Breast epithelium (tissue), 4 donors: ENCODE results near the gene ZMYND10. TPM values are rescaled to one million over a fixed set of nuclear protein-coding genes. Genes with fewer than 3 reads are reported as not detected.

Experiments used
- DNase-seq, 2 donors: peaks; one replicate each; pipeline ENCODE4 v3.0.0-alpha.2; 2019; ENCODE audit warnings: low spot score in 2 of 2
- H3K27ac ChIP-seq, 2 donors: fragments of 200-600 bp; sonication (generic) in 1 of 2; one replicate each; pipeline ENCODE4 v1.5.1; 2016 to 2019; ENCODE audit warnings: mild to moderate bottlenecking in 1 of 2
- H3K27me3 ChIP-seq, 2 donors: fragments of 200-600 bp; sonication (generic) in 1 of 2; one replicate each; pipeline versions ENCODE4 v1.5.1 to v1.6.0; 2017 to 2019; ENCODE audit warnings: control low read depth in 1 of 2, mild to moderate bottlenecking in 1 of 2
- H3K36me3 ChIP-seq: fragments of 200-600 bp; one replicate; pipeline ENCODE4 v1.5.1; 2019
- H3K4me1 ChIP-seq, 2 donors: fragments of 200-600 bp; sonication (generic); one replicate each; pipeline ENCODE4 v1.5.1; 2016 to 2019; ENCODE audit warnings: control low read depth in 1 of 2
- H3K4me3 ChIP-seq, 3 donors: fragments of 200-600 bp; sonication (generic); 1 replicate in 2 of 3; 2 replicates in 1 of 3; pipeline ENCODE4 v1.5.1; 2016 to 2019; ENCODE audit warnings: mild to moderate bottlenecking in 3 of 3, moderate library complexity in 2 of 3
- H3K9me3 ChIP-seq, 2 donors: fragments of 200-600 bp; sonication (generic) in 1 of 2; one replicate each; pipeline ENCODE4 v1.5.1; 2016 to 2019; ENCODE audit warnings: control low read depth in 1 of 2
- POLR2A ChIP-seq: fragments of 450-650 bp; IDR thresholded peaks from one replicate; pipeline ENCODE4 v1.6.1; 2016; ENCODE audit warnings: antibody characterized with exemption, mild to moderate bottlenecking, moderate library complexity
- POLR2AphosphoS5 ChIP-seq, 3 donors: sonication (generic); formaldehyde crosslinking; IDR thresholded peaks; one replicate each; pipeline ENCODE4 v1.6.1; 2017; ENCODE audit warnings: antibody characterized with exemption in 3 of 3
- intact Hi-C: fragments of 100-400 bp; cut with DNase I; formaldehyde crosslinking; loops from one replicate; pipeline ENCODE4 v1.15.1; 2023; ENCODE audit warnings: low total_unique reads
- total RNA-seq, 3 donors: library from RNA; depleted of rRNA; stranded (reverse); fragments of >200 nt; gene quantifications; one replicate each; pipeline ENCODE4 v1.1.0, GENCODE V29; 2016
- TF ChIP-seq, protein P1 (sequence below), 3 donors: fragments of 450-650 bp; IDR thresholded peaks; one replicate each; pipeline ENCODE4 v1.5.1; 2016 to 2017; ENCODE audit warnings: antibody characterized with exemption in 3 of 3, mild to moderate bottlenecking in 3 of 3, moderate library complexity in 3 of 3

ZMYND10 gene
- total RNA-seq, 3 donors from 2014 or later: 0.32 to 2.6 (median 1.9) TPM

DNA sequence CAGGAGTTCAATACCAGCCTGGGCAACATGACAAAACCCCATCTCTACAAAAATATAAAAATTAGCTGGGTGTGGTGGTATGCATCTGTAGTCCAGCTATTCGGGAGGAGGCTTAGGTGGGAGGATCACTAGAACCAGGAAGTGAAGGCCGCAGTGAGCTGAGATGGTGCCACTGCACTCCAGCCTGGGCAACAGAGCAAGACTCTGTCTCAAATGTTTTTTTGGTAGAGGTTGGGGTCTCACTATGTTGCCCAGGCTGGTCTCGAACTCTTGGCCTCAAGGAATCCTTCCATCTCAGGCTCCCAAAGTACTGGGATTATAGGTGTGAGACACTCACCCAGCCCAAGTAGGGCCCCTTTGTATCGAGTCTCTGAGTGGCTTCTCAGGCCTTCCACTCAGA, 51.4 kb downstream of the ZMYND10 start:
- no peaks in the 10 kb centered on the region for H3K27me3 ChIP-seq
- DNase-seq: no peak
- no peaks in the 10 kb centered on the region for H3K9me3 ChIP-seq
- H3K36me3 ChIP-seq: no peaks in the 10 kb centered on the region
- TF ChIP-seq, protein P1, sequence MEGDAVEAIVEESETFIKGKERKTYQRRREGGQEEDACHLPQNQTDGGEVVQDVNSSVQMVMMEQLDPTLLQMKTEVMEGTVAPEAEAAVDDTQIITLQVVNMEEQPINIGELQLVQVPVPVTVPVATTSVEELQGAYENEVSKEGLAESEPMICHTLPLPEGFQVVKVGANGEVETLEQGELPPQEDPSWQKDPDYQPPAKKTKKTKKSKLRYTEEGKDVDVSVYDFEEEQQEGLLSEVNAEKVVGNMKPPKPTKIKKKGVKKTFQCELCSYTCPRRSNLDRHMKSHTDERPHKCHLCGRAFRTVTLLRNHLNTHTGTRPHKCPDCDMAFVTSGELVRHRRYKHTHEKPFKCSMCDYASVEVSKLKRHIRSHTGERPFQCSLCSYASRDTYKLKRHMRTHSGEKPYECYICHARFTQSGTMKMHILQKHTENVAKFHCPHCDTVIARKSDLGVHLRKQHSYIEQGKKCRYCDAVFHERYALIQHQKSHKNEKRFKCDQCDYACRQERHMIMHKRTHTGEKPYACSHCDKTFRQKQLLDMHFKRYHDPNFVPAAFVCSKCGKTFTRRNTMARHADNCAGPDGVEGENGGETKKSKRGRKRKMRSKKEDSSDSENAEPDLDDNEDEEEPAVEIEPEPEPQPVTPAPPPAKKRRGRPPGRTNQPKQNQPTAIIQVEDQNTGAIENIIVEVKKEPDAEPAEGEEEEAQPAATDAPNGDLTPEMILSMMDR (IDR thresholded peaks at IDR 0.05): no peak
- TF ChIP-seq POLR2AphosphoS5 (IDR thresholded peaks at IDR 0.05) (no peak), POLR2A (no peak)
- no peak overlapping the region for H3K27ac ChIP-seq
- intact Hi-C loops: no loop called here
- peaks cover 5 to 16% of the 10 kb centered on the region in 2 donors for H3K4me1 ChIP-seq
- no peak overlapping the region for H3K4me3 ChIP-seq

DNA sequence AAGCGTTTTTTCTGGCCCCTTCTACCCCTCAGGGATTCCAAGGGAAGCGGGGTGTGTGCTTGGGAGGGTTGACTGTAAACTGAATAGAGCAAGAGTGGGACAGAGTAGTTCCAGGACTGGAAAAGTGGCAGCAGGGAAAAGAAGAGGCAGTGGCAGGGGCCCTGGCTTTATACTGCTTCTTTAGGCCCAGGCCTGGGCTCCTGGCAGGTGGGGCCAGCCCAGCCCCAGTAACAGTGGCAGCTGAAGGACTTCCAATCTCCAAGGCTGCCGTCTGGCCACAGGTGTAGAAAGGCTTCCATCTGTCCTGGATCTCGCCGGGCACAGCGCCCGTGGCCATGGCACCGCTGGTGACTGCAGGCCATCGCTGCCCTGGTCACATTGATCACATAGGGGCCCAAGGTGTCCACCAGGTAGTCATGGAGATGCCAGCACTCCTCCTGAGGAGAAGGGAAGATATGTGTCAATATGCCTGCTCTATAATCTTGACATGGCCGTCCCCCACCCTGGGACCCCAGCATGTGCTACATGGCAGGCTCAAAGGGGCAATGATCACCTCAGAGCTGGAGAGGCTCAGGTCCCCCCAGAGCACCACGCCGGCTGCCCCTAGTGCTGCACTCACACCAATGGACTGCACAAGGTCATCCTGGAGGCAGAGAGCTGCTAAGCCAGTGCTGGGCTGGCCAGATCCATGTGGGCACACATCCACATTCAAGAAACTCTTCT, 52.3 kb downstream of the ZMYND10 start:
- H3K4me3 ChIP-seq: peak overlapping the region in 2 of 3 donors; percentile 96 to 98
- TF ChIP-seq POLR2A (no peak), POLR2AphosphoS5 (IDR thresholded peaks at IDR 0.05) (no peak)
- TF ChIP-seq, protein P1 (IDR thresholded peaks at IDR 0.05): no peak
- intact Hi-C loops: no loop called here
- peaks cover 5 to 11% of the 10 kb centered on the region in 2 donors for H3K4me1 ChIP-seq
- no peaks in the 10 kb centered on the region for H3K9me3 ChIP-seq
- peak overlapping the region; percentile 92 to 96 for H3K27ac ChIP-seq
- no peak for DNase-seq
- H3K36me3 ChIP-seq: no peaks in the 10 kb centered on the region
- no peaks in the 10 kb centered on the region for H3K27me3 ChIP-seq

DNA sequence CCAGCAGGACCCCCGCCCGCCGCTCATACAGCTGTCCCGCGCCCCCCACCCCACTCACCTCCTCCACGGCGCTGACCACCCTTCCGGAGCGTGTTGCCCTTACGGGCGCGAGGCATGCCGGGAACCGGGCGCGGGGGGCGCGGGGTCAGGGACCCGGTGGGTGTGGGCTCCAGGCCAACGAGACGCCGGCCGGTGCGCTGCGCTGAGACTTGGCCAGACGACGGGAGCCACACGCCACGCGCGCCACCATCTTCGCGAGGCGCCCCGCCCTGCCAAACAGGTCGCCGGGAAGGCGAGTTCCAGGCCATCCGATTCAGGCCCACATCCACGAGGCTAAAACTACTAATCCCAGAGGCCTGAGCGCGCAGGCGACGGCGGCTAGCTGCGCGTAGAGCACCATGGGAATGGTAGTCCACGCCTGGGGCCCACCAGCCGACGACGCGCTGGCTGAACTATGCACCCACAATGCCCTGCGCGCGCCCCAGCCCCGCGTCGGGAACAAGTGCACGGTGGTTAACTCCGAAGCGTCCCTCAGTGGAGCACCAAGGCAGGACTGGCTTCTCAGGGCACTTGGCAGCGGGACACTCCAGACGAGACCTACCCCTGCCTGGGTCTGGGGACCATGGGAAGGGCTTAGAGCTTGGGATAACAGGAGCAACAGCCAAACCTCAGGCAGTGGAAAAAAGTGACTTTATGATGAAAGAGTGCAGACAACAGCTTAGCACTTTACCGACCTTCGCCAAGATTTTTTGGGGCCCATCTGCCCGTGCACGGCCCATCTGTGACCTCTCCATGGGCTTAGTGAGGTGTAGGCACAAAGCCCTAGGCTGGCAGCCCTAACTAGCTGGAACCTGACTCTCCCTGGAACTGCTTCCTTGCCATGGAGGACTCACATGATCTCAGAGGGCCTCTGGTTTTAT, 53.1 kb downstream of the ZMYND10 start, which contains the start of gene IFRD2:
Gene IFRD2 (minus strand): TSS at position 271 of the 920 bp plus-strand sequence. CDS start 155 bp downstream, at position 116.
- H3K27me3 ChIP-seq: no peaks in the 10 kb centered on the region
- H3K4me3 ChIP-seq: peak within 1 kb of the TSS; percentile 96 to 99 (median 98)
- H3K9me3 ChIP-seq: no peaks in the 10 kb centered on the region
- peaks cover 5% of the 10 kb centered on the region in 2 donors for H3K4me1 ChIP-seq
- intact Hi-C loops: no loop called here
- H3K27ac ChIP-seq: peak within 1 kb of the TSS; percentile 92 to 96
- DNase-seq: peak; percentile 96 to 97
- H3K36me3 ChIP-seq: no peaks in the 10 kb centered on the region
- TF ChIP-seq, protein P1 (IDR thresholded peaks at IDR 0.05): no peak
- peak; percentile 66 to 94 (median 90) for TF ChIP-seq POLR2AphosphoS5 (IDR thresholded peaks at IDR 0.05)
- TF ChIP-seq POLR2A: peak; percentile 53

Other genes with a start within 250 kb of the ZMYND10 start
- gene SEMA3F, start 190.4 kb downstream of the ZMYND10 start, total RNA-seq: 10 to 100 TPM in 2 of 3 donors, 1 to 10 TPM in 1; 7.7 to 49.8 (median 26.9) TPM
- not detected for gene GNAT1, start 154.1 kb downstream of the ZMYND10 start, total RNA-seq
- gene SLC38A3, start 140.5 kb downstream of the ZMYND10 start, total RNA-seq: 1 to 10 TPM in 1 of 3 donors, under 1 TPM in 1, not detected in 1; 0.98 to 2.5 TPM
- 100 to 1,000 TPM in 2 of 3 donors, 10 to 100 TPM in 1; 95.3 to 232 (median 162) TPM for gene GNAI2, start 109.5 kb downstream of the ZMYND10 start, total RNA-seq
- gene SEMA3B, start 76.6 kb downstream of the ZMYND10 start, total RNA-seq: 10 to 100 TPM; 10.1 to 17.6 (median 11.1) TPM
- not detected for gene LSMEM2, start 66.6 kb downstream of the ZMYND10 start, total RNA-seq
- gene IFRD2, start 53.3 kb downstream of the ZMYND10 start, total RNA-seq: 10 to 100 TPM; 50.4 to 82.3 (median 72.7) TPM
- gene HYAL3, start 46.3 kb downstream of the ZMYND10 start, total RNA-seq: 1 to 10 TPM; 2.3 to 6.4 (median 2.7) TPM
- 1 to 10 TPM; 6.0 to 8.8 (median 8.5) TPM for gene NAA80, start 46.3 kb downstream of the ZMYND10 start, total RNA-seq
- gene HYAL1, start 42.2 kb downstream of the ZMYND10 start, total RNA-seq: 10 to 100 TPM in 1 of 3 donors, 1 to 10 TPM in 2; 3.5 to 16.1 (median 4.8) TPM
- 100 to 1,000 TPM in 1 of 3 donors, 10 to 100 TPM in 2; 66.0 to 215 (median 96.0) TPM for gene HYAL2, start 23.0 kb downstream of the ZMYND10 start, total RNA-seq
- 10 to 100 TPM; 18.1 to 25.9 (median 21.3) TPM for gene TUSC2, start 17.5 kb downstream of the ZMYND10 start, total RNA-seq
- gene RASSF1, start 4.9 kb downstream of the ZMYND10 start, total RNA-seq: 10 to 100 TPM; 42.7 to 63.6 (median 49.8) TPM
- gene NPRL2, start 5.0 kb upstream of the ZMYND10 start, total RNA-seq: 10 to 100 TPM; 17.4 to 31.5 (median 29.5) TPM
- 10 to 100 TPM; 23.6 to 30.1 (median 28.8) TPM for gene CYB561D2, start 5.1 kb upstream of the ZMYND10 start, total RNA-seq
- gene TMEM115, start 13.8 kb upstream of the ZMYND10 start, total RNA-seq: 10 to 100 TPM; 46.7 to 67.3 (median 47.9) TPM
- gene CACNA2D2, start 157.9 kb upstream of the ZMYND10 start, total RNA-seq: 1 to 10 TPM in 2 of 3 donors, under 1 TPM in 1; 0.80 to 2.0 (median 1.5) TPM
- gene C3orf18, start 222.0 kb upstream of the ZMYND10 start, total RNA-seq: 10 to 100 TPM; 10.7 to 16.8 (median 15.1) TPM
- 10 to 100 TPM in 1 of 3 donors, 1 to 10 TPM in 2; 6.1 to 10.7 (median 9.2) TPM for gene HEMK1, start 223.8 kb upstream of the ZMYND10 start, total RNA-seq